ENCODE measurements around the gene DNAJC18.

- TF ChIP-seq POLR2A (IDR thresholded peaks at IDR 0.05) (no peak), CTCF (IDR thresholded peaks at IDR 0.05) (no peak)
Measured at GRCh38 chr5:139390639-139391569, 48.4 kb downstream of the DNAJC18 start.

Measured in tibial nerve (tissue), 3 donors.